Nephron progenitor cell (in vitro differentiated cells): ENCODE results near the gene ERC2.

Experiments used
- DNase-seq: peaks from one replicate; pipeline ENCODE4 v3.0.0; 2021
- H3K27ac Mint-ChIP-seq: 2 replicates; pipeline ENCODE4 v1.8.0; 2021; ENCODE audit warnings: mild to moderate bottlenecking, moderate library complexity, mixed read lengths
- H3K27me3 Mint-ChIP-seq: 2 replicates; pipeline ENCODE4 v1.8.0; 2021; ENCODE audit warnings: mild to moderate bottlenecking, low read depth, mixed read lengths; ENCODE audit not compliant: poor library complexity
- H3K36me3 Mint-ChIP-seq: 2 replicates; pipeline ENCODE4 v1.8.0; 2021; ENCODE audit warnings: low read depth, mixed read lengths
- H3K4me1 Mint-ChIP-seq: 2 replicates; pipeline ENCODE4 v1.8.0; 2021; ENCODE audit warnings: mixed read lengths
- H3K4me3 Mint-ChIP-seq: 2 replicates; pipeline ENCODE4 v1.8.0; 2021; ENCODE audit warnings: mild to moderate bottlenecking, moderate library complexity, mixed read lengths
- H3K9me3 Mint-ChIP-seq: 2 replicates; pipeline ENCODE4 v1.8.0; 2021; ENCODE audit warnings: mild to moderate bottlenecking, moderate library complexity, mixed read lengths
- TF ChIP-seq, protein P1 (sequence below): fragments of 200-600 bp; sonication (generic); IDR thresholded peaks from 2 replicates; pipeline ENCODE4 v1.5.0; 2021; ENCODE audit warnings: antibody characterized with exemption

The ERC2 gene

GRCh38 chr3:55984626-55985025, 483.6 kb downstream of the ERC2 start:
- H3K4me3 Mint-ChIP-seq = no peak overlapping the region
- peaks cover 62% of the 10 kb centered on the region for H3K4me1 Mint-ChIP-seq
- no peaks in the 10 kb centered on the region for H3K27me3 Mint-ChIP-seq
- TF ChIP-seq, protein P1, sequence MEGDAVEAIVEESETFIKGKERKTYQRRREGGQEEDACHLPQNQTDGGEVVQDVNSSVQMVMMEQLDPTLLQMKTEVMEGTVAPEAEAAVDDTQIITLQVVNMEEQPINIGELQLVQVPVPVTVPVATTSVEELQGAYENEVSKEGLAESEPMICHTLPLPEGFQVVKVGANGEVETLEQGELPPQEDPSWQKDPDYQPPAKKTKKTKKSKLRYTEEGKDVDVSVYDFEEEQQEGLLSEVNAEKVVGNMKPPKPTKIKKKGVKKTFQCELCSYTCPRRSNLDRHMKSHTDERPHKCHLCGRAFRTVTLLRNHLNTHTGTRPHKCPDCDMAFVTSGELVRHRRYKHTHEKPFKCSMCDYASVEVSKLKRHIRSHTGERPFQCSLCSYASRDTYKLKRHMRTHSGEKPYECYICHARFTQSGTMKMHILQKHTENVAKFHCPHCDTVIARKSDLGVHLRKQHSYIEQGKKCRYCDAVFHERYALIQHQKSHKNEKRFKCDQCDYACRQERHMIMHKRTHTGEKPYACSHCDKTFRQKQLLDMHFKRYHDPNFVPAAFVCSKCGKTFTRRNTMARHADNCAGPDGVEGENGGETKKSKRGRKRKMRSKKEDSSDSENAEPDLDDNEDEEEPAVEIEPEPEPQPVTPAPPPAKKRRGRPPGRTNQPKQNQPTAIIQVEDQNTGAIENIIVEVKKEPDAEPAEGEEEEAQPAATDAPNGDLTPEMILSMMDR = no peak
- DNase-seq = no peak
- H3K27ac Mint-ChIP-seq = no peak overlapping the region
- H3K9me3 Mint-ChIP-seq = no peaks in the 10 kb centered on the region
- H3K36me3 Mint-ChIP-seq = no peaks in the 10 kb centered on the region

DNA sequence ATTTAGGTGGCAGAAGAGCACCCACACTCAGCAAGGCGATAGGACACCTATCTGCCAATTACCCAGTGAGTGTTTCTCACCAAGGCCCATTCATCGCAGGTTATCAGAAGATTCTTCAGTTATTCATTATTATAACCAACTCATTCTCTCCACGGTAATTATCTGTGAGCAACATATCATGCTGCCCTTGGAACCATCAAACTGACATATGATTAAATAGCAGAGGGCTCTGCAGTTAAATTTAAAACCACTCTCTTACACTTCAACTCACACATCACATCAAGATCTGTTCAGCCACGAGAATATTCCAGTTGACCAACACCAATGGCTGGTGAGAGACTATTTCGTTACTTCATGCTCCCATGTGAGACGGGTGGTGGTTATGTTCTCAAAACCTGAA, 489.3 kb downstream of the ERC2 start:
- DNase-seq = no peak
- Mint-ChIP-seq H3K4me3 (no peak overlapping the region), H3K27ac (no peak overlapping the region), H3K27me3 (no peaks in the 10 kb centered on the region), H3K4me1 (peaks cover 20% of the 10 kb centered on the region), H3K36me3 (no peaks in the 10 kb centered on the region), H3K9me3 (no peaks in the 10 kb centered on the region)
- TF ChIP-seq, protein P1 = no peak

GRCh38 chr3:55974421-55975165, 493.7 kb downstream of the ERC2 start:
- no peak for DNase-seq
- TF ChIP-seq, protein P1 = no peak
- no peaks in the 10 kb centered on the region for H3K27me3 Mint-ChIP-seq
- no peak overlapping the region for H3K27ac Mint-ChIP-seq
- peaks cover 5% of the 10 kb centered on the region for H3K4me1 Mint-ChIP-seq
- H3K4me3 Mint-ChIP-seq = no peak overlapping the region
- no peaks in the 10 kb centered on the region for H3K9me3 Mint-ChIP-seq
- H3K36me3 Mint-ChIP-seq = no peaks in the 10 kb centered on the region

GRCh38 chr3:55969634-55970033, 498.6 kb downstream of the ERC2 start:
- TF ChIP-seq, protein P1 = no peak
- Mint-ChIP-seq H3K4me1 (peaks cover 6% of the 10 kb centered on the region), H3K4me3 (no peak overlapping the region), H3K27me3 (no peaks in the 10 kb centered on the region), H3K36me3 (peaks cover 5% of the 10 kb centered on the region), H3K9me3 (peaks cover 5% of the 10 kb centered on the region), H3K27ac (no peak overlapping the region)
- no peak for DNase-seq

DNA sequence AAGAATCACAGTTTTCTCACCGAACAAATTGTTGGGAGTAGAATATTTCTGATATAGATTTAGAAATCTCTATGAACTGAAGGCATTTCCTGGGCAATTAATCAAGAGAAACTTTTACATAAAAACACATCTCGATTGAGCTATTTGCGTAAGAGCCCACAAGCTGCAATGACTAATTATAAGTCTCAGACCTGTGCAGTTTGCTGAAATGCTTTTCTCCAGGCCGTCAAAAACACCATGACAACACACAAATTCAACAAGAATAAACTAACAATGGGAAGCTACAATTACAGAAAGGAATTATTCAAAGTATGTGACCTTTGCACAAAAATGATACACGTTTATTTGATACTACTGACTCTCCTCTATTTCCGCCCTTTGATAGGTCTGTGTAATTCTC, 499.9 kb downstream of the ERC2 start:
- no peak for DNase-seq
- no peaks in the 10 kb centered on the region for H3K27me3 Mint-ChIP-seq
- H3K9me3 Mint-ChIP-seq = peaks cover 5% of the 10 kb centered on the region
- H3K4me1 Mint-ChIP-seq = peaks cover 6% of the 10 kb centered on the region
- TF ChIP-seq, protein P1 = no peak
- no peak overlapping the region for H3K4me3 Mint-ChIP-seq
- H3K27ac Mint-ChIP-seq = no peak overlapping the region
- H3K36me3 Mint-ChIP-seq = peaks cover 5% of the 10 kb centered on the region

DNA sequence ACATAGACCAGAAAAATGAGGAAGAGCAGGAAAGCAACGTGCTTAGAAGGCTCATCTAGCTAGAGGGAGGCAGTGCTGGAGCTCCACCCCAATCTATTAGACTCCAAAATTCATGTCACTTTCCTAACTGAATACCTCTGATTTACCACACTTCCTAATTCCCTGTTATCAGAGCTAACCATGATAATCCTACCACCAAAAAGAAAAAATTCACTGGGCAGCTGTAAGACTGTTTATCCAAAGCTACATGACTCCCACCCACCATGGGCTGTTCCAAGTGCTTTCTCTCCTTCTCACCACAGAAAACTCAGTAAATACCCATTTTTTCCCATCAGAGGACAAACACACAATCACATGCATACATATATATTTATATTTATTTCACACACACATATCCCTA, 501.7 kb downstream of the ERC2 start:
- Mint-ChIP-seq H3K4me3 (no peak overlapping the region), H3K36me3 (peaks cover 5% of the 10 kb centered on the region), H3K27ac (no peak overlapping the region), H3K27me3 (no peaks in the 10 kb centered on the region), H3K4me1 (peaks cover 6% of the 10 kb centered on the region), H3K9me3 (peaks cover 5% of the 10 kb centered on the region)
- DNase-seq = no peak
- TF ChIP-seq, protein P1 = no peak
